Right lobe of liver (tissue), 4 donors: ENCODE measurements around the gene DRD1.

Experiments used
- POLR2A ChIP-seq: fragments of 450-650 bp; IDR thresholded peaks from one replicate; pipeline ENCODE4 v1.6.1; 2017; ENCODE audit warnings: antibody characterized with exemption, mild to moderate bottlenecking
- TF ChIP-seq, protein P1 (sequence below), 4 donors: fragments of 200-600 bp in 3 of 4; fragments of 450-650 bp in 1 of 4; IDR thresholded peaks; one replicate each; pipeline versions ENCODE4 v1.5.1 to v1.8.0; 2016 to 2022; ENCODE audit warnings: antibody characterized with exemption in 4 of 4, mild to moderate bottlenecking in 2 of 4
- donor health status: DM: no; HTN: no; CAD: no.
- donor health status: DM: no; HTN: no; CAD: no.
- donor health status: DM: no; HTN: yes; CAD: no.

DNA sequence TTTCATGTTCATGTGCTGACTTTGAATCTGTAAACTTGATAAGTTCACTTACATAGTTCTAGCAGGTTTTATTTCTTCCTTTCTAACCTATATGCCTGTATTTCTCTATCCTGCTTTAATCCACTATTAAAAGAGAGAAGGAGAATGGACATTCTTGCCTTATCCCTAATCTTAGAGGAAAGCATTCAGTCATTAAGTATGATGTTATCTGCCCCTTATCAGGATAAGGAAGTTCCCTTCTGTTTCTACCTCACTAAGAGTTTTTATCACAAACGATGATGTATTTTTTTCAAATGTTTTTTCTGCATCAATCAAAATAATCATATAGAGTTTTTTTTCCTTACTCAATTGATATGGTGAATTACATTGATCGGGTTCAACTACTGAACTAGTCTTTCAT is 33.1 kb downstream of the DRD1 start:
- TF ChIP-seq, protein P1, sequence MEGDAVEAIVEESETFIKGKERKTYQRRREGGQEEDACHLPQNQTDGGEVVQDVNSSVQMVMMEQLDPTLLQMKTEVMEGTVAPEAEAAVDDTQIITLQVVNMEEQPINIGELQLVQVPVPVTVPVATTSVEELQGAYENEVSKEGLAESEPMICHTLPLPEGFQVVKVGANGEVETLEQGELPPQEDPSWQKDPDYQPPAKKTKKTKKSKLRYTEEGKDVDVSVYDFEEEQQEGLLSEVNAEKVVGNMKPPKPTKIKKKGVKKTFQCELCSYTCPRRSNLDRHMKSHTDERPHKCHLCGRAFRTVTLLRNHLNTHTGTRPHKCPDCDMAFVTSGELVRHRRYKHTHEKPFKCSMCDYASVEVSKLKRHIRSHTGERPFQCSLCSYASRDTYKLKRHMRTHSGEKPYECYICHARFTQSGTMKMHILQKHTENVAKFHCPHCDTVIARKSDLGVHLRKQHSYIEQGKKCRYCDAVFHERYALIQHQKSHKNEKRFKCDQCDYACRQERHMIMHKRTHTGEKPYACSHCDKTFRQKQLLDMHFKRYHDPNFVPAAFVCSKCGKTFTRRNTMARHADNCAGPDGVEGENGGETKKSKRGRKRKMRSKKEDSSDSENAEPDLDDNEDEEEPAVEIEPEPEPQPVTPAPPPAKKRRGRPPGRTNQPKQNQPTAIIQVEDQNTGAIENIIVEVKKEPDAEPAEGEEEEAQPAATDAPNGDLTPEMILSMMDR (IDR thresholded peaks at IDR 0.05) = no peak
- no peak for TF ChIP-seq POLR2A
